Body of pancreas (tissue), 4 donors: ENCODE data around the gene ARSB. TPM values are rescaled to one million over a fixed set of nuclear protein-coding genes. Genes with fewer than 3 reads are reported as not detected.

Experiments
- ATAC-seq: fragments of 150-250 bp; one replicate; pipeline ENCODE4 v1.9.1; 2016
- DNase-seq, 4 donors: peaks; one replicate each; pipeline ENCODE4 v3.0.0-alpha.2; 2019
- H3K27ac ChIP-seq, 4 donors: fragments of 200-600 bp; sonication (generic); 1 replicate in 3 of 4; 2 replicates in 1 of 4; pipeline versions ENCODE4 v1.5.1 to v1.6.1; 2016 to 2019; ENCODE audit warnings: mild to moderate bottlenecking in 1 of 4, mixed read lengths in 1 of 4, moderate library complexity in 1 of 4
- H3K27me3 ChIP-seq, 2 donors: fragments of 200-600 bp; sonication (generic); one replicate each; pipeline ENCODE4 v1.6.0; 2016; ENCODE audit warnings: mild to moderate bottlenecking in 1 of 2
- H3K36me3 ChIP-seq, 2 donors: fragments of 200-600 bp; sonication (generic); replicated peaks in 1 of 2; 2 replicates each; pipeline ENCODE4 v1.5.1; 2016; ENCODE audit warnings: low read depth in 2 of 2; ENCODE audit not compliant: insufficient read depth in 1 of 2
- H3K4me1 ChIP-seq: fragments of 200-600 bp; sonication (generic); one replicate; pipeline ENCODE4 v1.6.0; 2016
- H3K4me3 ChIP-seq, 2 donors: fragments of 200-600 bp; sonication (generic); 1 replicate in 1 of 2; 2 replicates in 1 of 2; pipeline ENCODE4 v1.5.1; 2016 to 2019
- H3K9me3 ChIP-seq, 3 donors: fragments of 200-600 bp; sonication (generic); 1 replicate in 2 of 3; 2 replicates in 1 of 3; pipeline ENCODE4 v1.5.1; 2016
- POLR2A ChIP-seq, 3 donors: fragments of 450-650 bp; IDR thresholded peaks; one replicate each; pipeline ENCODE4 v1.6.1; 2016; ENCODE audit warnings: antibody characterized with exemption in 3 of 3, mild to moderate bottlenecking in 2 of 3
- WGBS, 2 donors: methylation state at CpG; one replicate each; pipeline ENCODE4 v1.1.5; 2017; 5-methylcytosine and 5-hydroxymethylcytosine counted together
- intact Hi-C: fragments of 100-400 bp; cut with DNase I; formaldehyde crosslinking; loops from one replicate; pipeline ENCODE4 v1.15.1; 2023
- total RNA-seq, 2 donors: library from RNA; depleted of rRNA; stranded (reverse); fragments of >200 nt; gene quantifications; one replicate each; pipeline ENCODE4 v1.1.0, GENCODE V29; 2016
- TF ChIP-seq, protein P1 (sequence below), 7 experiments: fragments of 450-650 bp in 4 of 7; fragments of 200-600 bp in 3 of 7; sonication (generic) in 3 of 7; IDR thresholded peaks; one replicate each; pipeline ENCODE4 v1.5.1; 2016 to 2019; ENCODE audit warnings: antibody characterized with exemption in 7 of 7

ARSB gene
- total RNA-seq, 2 donors from 2014 or later, result 9.9 to 12.2 TPM

DNA sequence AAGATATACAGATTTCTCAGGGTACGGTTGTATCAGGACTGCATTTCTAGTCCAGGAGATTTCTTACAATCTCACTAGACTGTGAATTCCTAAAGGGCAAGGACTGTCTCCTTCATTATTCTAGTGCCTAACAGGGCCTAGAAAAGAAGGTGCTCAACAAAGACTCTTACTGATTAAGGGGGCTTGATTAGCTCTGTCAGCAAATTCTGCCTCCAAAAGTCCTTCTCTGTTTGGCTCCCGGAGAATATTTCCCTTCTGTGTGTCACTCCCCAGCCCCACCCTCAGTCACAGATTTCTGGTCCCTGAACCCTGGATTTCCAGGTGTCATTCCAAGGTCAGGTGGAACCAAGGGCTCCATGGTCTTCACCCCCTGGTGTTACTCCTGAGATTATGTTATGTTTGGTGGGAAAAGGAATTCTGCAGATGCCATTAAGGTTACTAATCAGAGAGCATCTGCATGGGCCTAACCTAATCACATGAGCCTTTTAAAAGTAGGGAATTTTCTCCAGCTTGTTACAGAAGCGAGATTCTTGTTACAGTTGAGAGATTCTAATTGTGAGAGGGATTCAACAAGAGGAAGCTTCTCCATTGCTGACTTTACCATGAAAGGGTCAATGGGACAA lies 168.9 kb downstream of the ARSB start:
- H3K27ac ChIP-seq, result no peak overlapping the region
- intact Hi-C loops, result no loop called here
- no peaks in the 10 kb centered on the region for H3K9me3 ChIP-seq
- no peaks in the 10 kb centered on the region for H3K36me3 ChIP-seq
- H3K4me1 ChIP-seq, result no peaks in the 10 kb centered on the region
- ATAC-seq, result no peak
- 95 to 100% methylated on average over 3 of the region's 3 CpGs for WGBS, 2 donors
- TF ChIP-seq POLR2A (IDR thresholded peaks at IDR 0.05), result no peak
- TF ChIP-seq, protein P1, sequence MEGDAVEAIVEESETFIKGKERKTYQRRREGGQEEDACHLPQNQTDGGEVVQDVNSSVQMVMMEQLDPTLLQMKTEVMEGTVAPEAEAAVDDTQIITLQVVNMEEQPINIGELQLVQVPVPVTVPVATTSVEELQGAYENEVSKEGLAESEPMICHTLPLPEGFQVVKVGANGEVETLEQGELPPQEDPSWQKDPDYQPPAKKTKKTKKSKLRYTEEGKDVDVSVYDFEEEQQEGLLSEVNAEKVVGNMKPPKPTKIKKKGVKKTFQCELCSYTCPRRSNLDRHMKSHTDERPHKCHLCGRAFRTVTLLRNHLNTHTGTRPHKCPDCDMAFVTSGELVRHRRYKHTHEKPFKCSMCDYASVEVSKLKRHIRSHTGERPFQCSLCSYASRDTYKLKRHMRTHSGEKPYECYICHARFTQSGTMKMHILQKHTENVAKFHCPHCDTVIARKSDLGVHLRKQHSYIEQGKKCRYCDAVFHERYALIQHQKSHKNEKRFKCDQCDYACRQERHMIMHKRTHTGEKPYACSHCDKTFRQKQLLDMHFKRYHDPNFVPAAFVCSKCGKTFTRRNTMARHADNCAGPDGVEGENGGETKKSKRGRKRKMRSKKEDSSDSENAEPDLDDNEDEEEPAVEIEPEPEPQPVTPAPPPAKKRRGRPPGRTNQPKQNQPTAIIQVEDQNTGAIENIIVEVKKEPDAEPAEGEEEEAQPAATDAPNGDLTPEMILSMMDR (IDR thresholded peaks at IDR 0.05), result no peak
- no peaks in the 10 kb centered on the region for H3K27me3 ChIP-seq
- no peak for DNase-seq
- H3K4me3 ChIP-seq, result no peak overlapping the region

DNA sequence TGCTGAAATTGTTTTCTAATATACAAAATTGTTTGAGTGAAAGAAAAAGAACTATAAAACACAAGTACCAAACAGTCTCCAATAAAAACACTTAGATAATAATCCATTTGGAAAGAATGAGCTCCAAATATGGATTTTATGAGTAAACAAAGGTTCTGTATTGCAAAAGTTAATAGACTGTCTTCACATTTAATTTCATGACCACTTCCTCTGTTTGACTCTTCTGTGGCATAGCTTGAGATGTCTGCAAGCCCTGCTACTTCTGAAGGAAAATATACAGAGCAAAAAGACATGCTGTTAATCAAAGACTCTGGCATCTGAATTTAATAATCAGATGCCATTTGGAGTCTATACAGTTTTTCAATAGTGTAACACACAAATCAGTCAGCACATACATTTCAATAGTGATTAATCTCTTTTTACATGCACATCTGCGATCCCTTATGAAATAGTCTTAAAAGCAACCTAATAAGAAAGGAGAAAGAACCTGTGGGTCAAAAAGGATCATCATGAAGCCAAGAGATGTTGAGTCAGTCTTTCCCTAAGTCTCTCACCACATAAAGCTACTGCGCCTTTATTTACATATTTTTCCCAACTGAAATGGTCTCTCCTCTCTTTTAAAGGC lies 171.1 kb downstream of the ARSB start:
- ATAC-seq (no peak), DNase-seq (no peak)
- H3K4me1 ChIP-seq, result no peaks in the 10 kb centered on the region
- H3K9me3 ChIP-seq, result no peaks in the 10 kb centered on the region
- intact Hi-C loops, result no loop called here
- H3K4me3 ChIP-seq, result no peak overlapping the region
- TF ChIP-seq, protein P1 (IDR thresholded peaks at IDR 0.05), result no peak
- TF ChIP-seq POLR2A (IDR thresholded peaks at IDR 0.05), result no peak
- WGBS, 2 donors, result 92 to 93% methylated on average over 2 of the region's 2 CpGs
- H3K36me3 ChIP-seq, result no peaks in the 10 kb centered on the region
- no peaks in the 10 kb centered on the region for H3K27me3 ChIP-seq
- H3K27ac ChIP-seq, result no peak overlapping the region

DNA sequence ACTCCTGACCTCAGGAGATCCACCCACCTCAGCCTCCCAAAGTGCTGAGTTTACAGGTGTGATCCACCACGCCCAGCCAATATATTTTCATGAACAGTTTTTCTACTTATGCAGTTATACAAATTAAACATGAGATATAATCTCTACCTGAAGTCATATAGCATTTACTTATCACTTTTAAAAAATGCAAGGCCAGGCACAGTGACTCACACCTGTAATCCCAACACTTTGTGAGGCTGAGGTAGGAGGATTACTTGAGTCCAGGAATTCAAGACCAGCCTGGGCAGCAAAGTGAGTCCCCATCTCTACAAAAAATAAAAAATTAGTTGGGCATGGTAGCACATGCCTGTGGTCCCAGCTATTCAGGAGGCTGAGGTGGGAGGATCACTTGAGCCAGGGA lies 171.8 kb downstream of the ARSB start:
- ATAC-seq (no peak), DNase-seq (no peak)
- Histone ChIP-seq H3K9me3 (no peaks in the 10 kb centered on the region), H3K4me3 (no peak overlapping the region), H3K4me1 (no peaks in the 10 kb centered on the region), H3K36me3 (no peaks in the 10 kb centered on the region), H3K27ac (no peak overlapping the region), H3K27me3 (no peaks in the 10 kb centered on the region)
- TF ChIP-seq, protein P1 (IDR thresholded peaks at IDR 0.05), result no peak
- no peak for TF ChIP-seq POLR2A (IDR thresholded peaks at IDR 0.05)
- WGBS, 2 donors, result 80 to 95% methylated on average over 1 of the region's 1 CpG
- intact Hi-C loops, result no loop called here

DNA sequence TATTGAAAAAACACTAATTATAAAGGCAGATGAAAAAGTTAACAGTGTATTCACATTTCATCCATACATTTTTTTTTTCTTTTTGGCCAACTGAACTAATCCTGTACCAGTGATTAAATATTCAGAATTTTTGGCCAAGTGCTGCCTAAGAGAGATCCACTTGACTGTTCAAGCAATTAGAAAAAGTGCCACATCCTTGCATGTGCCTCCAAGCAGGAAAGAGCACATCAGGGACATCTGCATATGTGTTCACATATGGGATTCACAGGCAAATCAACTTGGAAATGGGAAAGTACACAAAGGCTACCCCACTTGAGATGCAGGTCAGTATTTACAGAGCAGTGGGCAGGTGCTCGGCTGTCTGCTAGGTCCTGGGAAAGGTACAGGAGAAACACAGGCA lies 173.2 kb downstream of the ARSB start:
- H3K36me3 ChIP-seq, result no peaks in the 10 kb centered on the region
- no peaks in the 10 kb centered on the region for H3K9me3 ChIP-seq
- no peak for DNase-seq
- no peaks in the 10 kb centered on the region for H3K27me3 ChIP-seq
- no peaks in the 10 kb centered on the region for H3K4me1 ChIP-seq
- WGBS, 2 donors, result 73 to 77% methylated on average over 1 of the region's 1 CpG
- ATAC-seq, result no peak
- TF ChIP-seq, protein P1 (IDR thresholded peaks at IDR 0.05), result no peak
- TF ChIP-seq POLR2A (IDR thresholded peaks at IDR 0.05), result no peak
- H3K4me3 ChIP-seq, result no peak overlapping the region
- H3K27ac ChIP-seq, result no peak overlapping the region
- intact Hi-C loops, result no loop called here
